CD4-positive, alpha-beta T cell treated with Interleukin-6 for 4 hours (primary cell): ENCODE measurements around the gene ELAC2.

Source experiments
- DNase-seq: peaks from one replicate; pipeline ENCODE4 v3.0.0-alpha.2; 2020; ENCODE audit warnings: mixed read lengths

ELAC2 gene

GRCh38 chr17:12947047-12947446, 70.8 kb downstream of the ELAC2 start:
- DNase-seq, result no peak
